K562 (cell line): ENCODE measurements around the gene PDCD11. TPM values are rescaled to one million over a fixed set of nuclear protein-coding genes. Genes with fewer than 3 reads are reported as not detected.

Experiments
- CREM ChIP-seq: IDR thresholded peaks from 2 replicates; pipeline ENCODE4 v1.6.1; 2014; ENCODE audit warnings: antibody characterized with exemption, low read depth
- CTCF ChIP-seq, 3 experiments: IDR thresholded peaks in 2 of 3; conservative IDR thresholded peaks in 1 of 3; 2 replicates each; pipeline ENCODE4 v1.5.1; 2011 to 2012; ENCODE audit warnings: low read length in 3 of 3, mild to moderate bottlenecking in 3 of 3, control low read depth in 2 of 3, improper control_type of control experiment in 1 of 3, inconsistent platforms in 1 of 3, low read depth in 1 of 3, mixed read lengths in 1 of 3, moderate library complexity in 1 of 3; ENCODE audit not compliant: insufficient read depth in 2 of 3
- NR2C2 ChIP-seq, 2 experiments: fragments of 200-800 bp in 1 of 2; sonication (Bioruptor generic) in 1 of 2; sonication (generic) in 1 of 2; formaldehyde crosslinking in 1 of 2; IDR thresholded peaks; 2 replicates each; pipeline versions ENCODE4 v1.6.1 to v1.8.0; 2016 to 2022; ENCODE audit warnings: mild to moderate bottlenecking in 1 of 2, missing compliant biosample characterization in 1 of 2, missing genetic modification characterization in 1 of 2, missing genetic modification reagents in 1 of 2
- RAD21 ChIP-seq, 2 experiments: fragments of 250-450 bp in 1 of 2; fragments of 450-650 bp in 1 of 2; sonication (Bioruptor Pico) in 1 of 2; formaldehyde crosslinking in 1 of 2; IDR thresholded peaks in 1 of 2; conservative IDR thresholded peaks in 1 of 2; 2 replicates each; pipeline versions ENCODE4 v1.4.0 to v1.8.0; 2020 to 2022; ENCODE audit warnings: mild to moderate bottlenecking in 2 of 2, moderate library complexity in 1 of 2
- SPI1 ChIP-seq: IDR thresholded peaks from 2 replicates; pipeline ENCODE4 v1.6.1; 2011; ENCODE audit warnings: low read depth, low read length, control low read depth, borderline replicate concordance
- ZNF280B ChIP-seq: fragments of 250-450 bp; sonication (Bioruptor Pico); IDR thresholded peaks from 2 replicates; pipeline ENCODE4 v1.5.1; 2021; ENCODE audit warnings: mild to moderate bottlenecking
- ZNF695 ChIP-seq: fragments of 450-650 bp; formaldehyde crosslinking; IDR thresholded peaks from 2 replicates; pipeline ENCODE4 v1.4.0; 2020; ENCODE audit warnings: mild to moderate bottlenecking, moderate library complexity
- ZNF76 ChIP-seq: fragments of 250-450 bp; sonication (Bioruptor Pico); IDR thresholded peaks from 2 replicates; pipeline ENCODE4 v1.4.0; 2020; ENCODE audit warnings: mild to moderate bottlenecking, moderate library complexity, borderline replicate concordance
- ZNF79 ChIP-seq: fragments of 250-450 bp; sonication (Bioruptor Pico); IDR thresholded peaks from 2 replicates; pipeline ENCODE4 v1.4.0; 2020; ENCODE audit warnings: low read depth, mild to moderate bottlenecking, moderate library complexity
- polyA plus RNA-seq, 8 experiments: library from polyadenylated mRNA; depleted of rRNA in 4 of 8; stranded (reverse) in 5 of 8; unstranded in 3 of 8; fragments of >200 nt; fragmentation: Nextera tagmentation in 2 of 8; fragmentation: Illumina TruSeq in 1 of 8; extraction: Ambion mirVana in 2 of 8; extraction: Trizol in 1 of 8; gene quantifications; 2 replicates each; pipeline versions ENCODE4 v1.2.1 to v1.2.3, GENCODE V29; 2011 to 2014; ENCODE audit warnings: inconsistent platforms in 1 of 8, missing spikeins in 1 of 8
- total RNA-seq, 7 experiments: library from RNA; depleted of rRNA in 6 of 7; stranded (reverse); fragments of >200 nt in 6 of 7; fragmentation: Illumina TruSeq in 2 of 7; extraction: Trizol in 2 of 7; gene quantifications; 2 replicates each; pipeline versions ENCODE4 v1.2.1 to v1.2.3, GENCODE V29; 2011 to 2021; ENCODE audit warnings: low replicate concordance in 1 of 7
- TF ChIP-seq, protein P1 (sequence below), 2 experiments: fragments of 150-350 bp in 1 of 2; IDR thresholded peaks; 2 replicates each; pipeline ENCODE4 v1.6.1; 2012 to 2016; ENCODE audit warnings: low read depth in 2 of 2, low read length in 2 of 2, mild to moderate bottlenecking in 1 of 2, moderate library complexity in 1 of 2
- TF ChIP-seq, protein P2 (sequence below): sonication (generic); formaldehyde crosslinking; IDR thresholded peaks from 2 replicates; pipeline ENCODE4 v1.8.0; 2022; ENCODE audit warnings: missing genetic modification reagents, mild to moderate bottlenecking, moderate library complexity, borderline replicate concordance
- TF ChIP-seq, protein P3 (sequence below): fragments of 200-800 bp; sonication (Bioruptor generic); IDR thresholded peaks from 2 replicates; pipeline ENCODE4 v1.6.1; 2017; ENCODE audit warnings: missing genetic modification characterization, missing compliant biosample characterization

Gene PDCD11
- total and polyA plus RNA-seq, 9 of the 15 experiments (the other 6 are each of a cell fraction or from before 2014, with no cell fraction given) = 14.8 to 73.8 (median 50.0) TPM

DNA sequence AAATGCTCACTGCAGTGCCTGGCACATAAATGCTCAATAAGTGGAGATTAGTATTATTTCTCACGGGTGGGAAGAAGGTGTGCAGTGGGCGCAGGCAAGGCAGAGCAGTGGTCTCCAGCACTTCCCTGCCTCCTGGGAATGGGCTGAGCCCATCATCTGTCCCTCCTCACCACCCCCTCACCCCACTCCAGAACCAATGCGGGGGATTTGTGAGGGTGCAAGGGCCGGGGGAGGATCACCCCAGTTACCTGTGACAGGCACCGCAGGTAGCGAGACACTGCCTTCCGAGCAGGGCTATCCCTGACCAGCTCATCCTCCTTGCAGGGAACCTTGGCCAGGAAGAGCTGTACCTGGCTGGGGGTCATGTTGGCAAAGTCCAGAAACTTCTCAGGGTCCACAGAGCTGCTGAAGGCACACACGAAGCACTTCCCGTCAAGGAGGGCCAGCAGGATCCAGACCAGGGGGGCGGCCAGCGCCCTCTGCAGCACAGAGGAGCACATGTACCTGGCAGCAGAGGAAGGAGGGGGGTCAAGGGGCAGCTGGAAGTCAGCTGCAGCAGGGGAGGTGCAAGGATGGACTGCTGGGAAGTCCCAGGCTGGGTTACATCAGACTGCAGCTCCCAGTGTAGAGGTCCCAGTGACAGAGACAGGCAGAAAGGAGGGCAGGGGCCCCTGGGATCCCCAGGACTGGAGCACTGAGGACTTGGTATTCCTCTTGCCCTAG is 79.8 kb downstream of the PDCD11 start (continued):
- TF ChIP-seq SPI1 (0 out of 2 replicates have a peak, but pooled peaks have one; percentile 12), ZNF695 (CRISPR knock-in tag) (no peak), NR2C2 (CRISPR knock-in tag; IDR thresholded peaks at IDR 0.05) (no peak), NR2C2 (tag; IDR thresholded peaks at IDR 0.05) (peak; percentile 23; the same call in 1 of the 2 replicates), ZNF76 (CRISPR knock-in tag) (no peak), RAD21 (CRISPR knock-in tag; conservative IDR thresholded peaks at IDR 0.05 in 1 of 2, IDR thresholded peaks at IDR 0.05 in 1 of 2) (peak in 1 of 2 experiments; percentile 47; a peak in 2 of 4 replicates), CTCF (IDR thresholded peaks at IDR 0.05 in 2 of 3, conservative IDR thresholded peaks at IDR 0.05 in 1 of 3; ENCODE audit: insufficient read depth in 2 of 3, low read depth in 1 of 3, low read length in 3 of 3) (peak; percentile 52), CREM (0 out of 2 replicates have a peak, but pooled peaks have one; percentile 9), ZNF79 (CRISPR knock-in tag) (no peak), ZNF280B (CRISPR knock-in tag) (no peak)
- TF ChIP-seq, protein P1, sequence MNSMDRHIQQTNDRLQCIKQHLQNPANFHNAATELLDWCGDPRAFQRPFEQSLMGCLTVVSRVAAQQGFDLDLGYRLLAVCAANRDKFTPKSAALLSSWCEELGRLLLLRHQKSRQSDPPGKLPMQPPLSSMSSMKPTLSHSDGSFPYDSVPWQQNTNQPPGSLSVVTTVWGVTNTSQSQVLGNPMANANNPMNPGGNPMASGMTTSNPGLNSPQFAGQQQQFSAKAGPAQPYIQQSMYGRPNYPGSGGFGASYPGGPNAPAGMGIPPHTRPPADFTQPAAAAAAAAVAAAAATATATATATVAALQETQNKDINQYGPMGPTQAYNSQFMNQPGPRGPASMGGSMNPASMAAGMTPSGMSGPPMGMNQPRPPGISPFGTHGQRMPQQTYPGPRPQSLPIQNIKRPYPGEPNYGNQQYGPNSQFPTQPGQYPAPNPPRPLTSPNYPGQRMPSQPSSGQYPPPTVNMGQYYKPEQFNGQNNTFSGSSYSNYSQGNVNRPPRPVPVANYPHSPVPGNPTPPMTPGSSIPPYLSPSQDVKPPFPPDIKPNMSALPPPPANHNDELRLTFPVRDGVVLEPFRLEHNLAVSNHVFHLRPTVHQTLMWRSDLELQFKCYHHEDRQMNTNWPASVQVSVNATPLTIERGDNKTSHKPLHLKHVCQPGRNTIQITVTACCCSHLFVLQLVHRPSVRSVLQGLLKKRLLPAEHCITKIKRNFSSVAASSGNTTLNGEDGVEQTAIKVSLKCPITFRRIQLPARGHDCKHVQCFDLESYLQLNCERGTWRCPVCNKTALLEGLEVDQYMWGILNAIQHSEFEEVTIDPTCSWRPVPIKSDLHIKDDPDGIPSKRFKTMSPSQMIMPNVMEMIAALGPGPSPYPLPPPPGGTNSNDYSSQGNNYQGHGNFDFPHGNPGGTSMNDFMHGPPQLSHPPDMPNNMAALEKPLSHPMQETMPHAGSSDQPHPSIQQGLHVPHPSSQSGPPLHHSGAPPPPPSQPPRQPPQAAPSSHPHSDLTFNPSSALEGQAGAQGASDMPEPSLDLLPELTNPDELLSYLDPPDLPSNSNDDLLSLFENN (IDR thresholded peaks at IDR 0.05; ENCODE audit: low read depth in 2 of 2, low read length in 2 of 2) = no peak
- TF ChIP-seq, protein P2, sequence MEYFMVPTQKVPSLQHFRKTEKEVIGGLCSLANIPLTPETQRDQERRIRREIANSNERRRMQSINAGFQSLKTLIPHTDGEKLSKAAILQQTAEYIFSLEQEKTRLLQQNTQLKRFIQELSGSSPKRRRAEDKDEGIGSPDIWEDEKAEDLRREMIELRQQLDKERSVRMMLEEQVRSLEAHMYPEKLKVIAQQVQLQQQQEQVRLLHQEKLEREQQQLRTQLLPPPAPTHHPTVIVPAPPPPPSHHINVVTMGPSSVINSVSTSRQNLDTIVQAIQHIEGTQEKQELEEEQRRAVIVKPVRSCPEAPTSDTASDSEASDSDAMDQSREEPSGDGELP (CRISPR knock-in tag) = peak; percentile 57; the same call in 1 of the 2 replicates
- TF ChIP-seq, protein P3, sequence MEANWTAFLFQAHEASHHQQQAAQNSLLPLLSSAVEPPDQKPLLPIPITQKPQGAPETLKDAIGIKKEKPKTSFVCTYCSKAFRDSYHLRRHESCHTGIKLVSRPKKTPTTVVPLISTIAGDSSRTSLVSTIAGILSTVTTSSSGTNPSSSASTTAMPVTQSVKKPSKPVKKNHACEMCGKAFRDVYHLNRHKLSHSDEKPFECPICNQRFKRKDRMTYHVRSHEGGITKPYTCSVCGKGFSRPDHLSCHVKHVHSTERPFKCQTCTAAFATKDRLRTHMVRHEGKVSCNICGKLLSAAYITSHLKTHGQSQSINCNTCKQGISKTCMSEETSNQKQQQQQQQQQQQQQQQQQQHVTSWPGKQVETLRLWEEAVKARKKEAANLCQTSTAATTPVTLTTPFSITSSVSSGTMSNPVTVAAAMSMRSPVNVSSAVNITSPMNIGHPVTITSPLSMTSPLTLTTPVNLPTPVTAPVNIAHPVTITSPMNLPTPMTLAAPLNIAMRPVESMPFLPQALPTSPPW (CRISPR knock-in tag) = peak; percentile 81
- TF ChIP-seq, all 486 proteins: peak for 9
